MCF 10A (cell line): ENCODE data around the gene POLR1E. TPM values are rescaled to one million over a fixed set of nuclear protein-coding genes. Genes with fewer than 3 reads are reported as not detected.

ENCODE experiments used
- BruUV-seq: library from RNA; stranded (reverse); fragments of 400-500 nt; replicated peaks from 2 replicates; lab custom pipeline; 2021; lab: Mats Ljungman, UMichigan
- CTCF ChIA-PET: fragments of 300-600 bp; sonication (Branson Sonifier 250); formaldehyde crosslinking; extraction: SDS; loops from one replicate; lab custom pipeline; 2021; ENCODE audit warnings: antibody characterized with exemption, inconsistent platforms; lab: Yijun Ruan, JAX
- POLR2A ChIA-PET: fragments of 300-600, 350-650 bp; sonication (Branson Sonifier 250); formaldehyde crosslinking; extraction: SDS; loops from one replicate; lab custom pipeline; 2020; ENCODE audit warnings: antibody characterized with exemption, inconsistent platforms; lab: Yijun Ruan, JAX
- DNase-seq: peaks from one replicate; pipeline ENCODE4 v3.0.0-alpha.2; 2018; ENCODE audit not compliant: unreplicated experiment
- H3K27ac Mint-ChIP-seq: one replicate; pipeline ENCODE4 v1.8.0; 2022; ENCODE audit warnings: mild to moderate bottlenecking, low read depth, mixed read lengths; ENCODE audit not compliant: unreplicated experiment
- H3K27me3 Mint-ChIP-seq: one replicate; pipeline ENCODE4 v1.8.0; 2022; ENCODE audit warnings: mixed read lengths; ENCODE audit not compliant: insufficient read depth, unreplicated experiment
- H3K36me3 Mint-ChIP-seq: one replicate; pipeline ENCODE4 v1.8.0; 2022; ENCODE audit warnings: mild to moderate bottlenecking, moderate library complexity, mixed read lengths; ENCODE audit not compliant: insufficient read depth, unreplicated experiment
- H3K4me1 Mint-ChIP-seq: one replicate; pipeline ENCODE4 v1.8.0; 2022; ENCODE audit warnings: mixed read lengths; ENCODE audit not compliant: insufficient read depth, unreplicated experiment
- H3K4me3 Mint-ChIP-seq: one replicate; pipeline ENCODE4 v1.8.0; 2022; ENCODE audit warnings: mild to moderate bottlenecking, moderate library complexity, mixed read lengths; ENCODE audit not compliant: unreplicated experiment
- H3K9me3 Mint-ChIP-seq: one replicate; pipeline ENCODE4 v1.8.0; 2022; ENCODE audit warnings: mixed read lengths; ENCODE audit not compliant: unreplicated experiment
- CTCF ChIP-seq: fragments of 200-600 bp; IDR thresholded peaks from one replicate; pipeline ENCODE4 v1.8.0; 2022; ENCODE audit warnings: antibody characterized with exemption, mild to moderate bottlenecking; ENCODE audit not compliant: unreplicated experiment
- intact Hi-C: fragments of 100-400 bp; cut with micrococcal nuclease; formaldehyde crosslinking; loops from 2 replicates; pipeline ENCODE4 v1.14.1; 2022
- total RNA-seq: library from RNA; stranded (reverse); gene quantifications from 2 replicates; pipeline ENCODE4 v1.2.3, GENCODE V29; 2022

POLR1E gene
- total RNA-seq, 1 experiment from 2014 or later: 50.3 TPM

DNA sequence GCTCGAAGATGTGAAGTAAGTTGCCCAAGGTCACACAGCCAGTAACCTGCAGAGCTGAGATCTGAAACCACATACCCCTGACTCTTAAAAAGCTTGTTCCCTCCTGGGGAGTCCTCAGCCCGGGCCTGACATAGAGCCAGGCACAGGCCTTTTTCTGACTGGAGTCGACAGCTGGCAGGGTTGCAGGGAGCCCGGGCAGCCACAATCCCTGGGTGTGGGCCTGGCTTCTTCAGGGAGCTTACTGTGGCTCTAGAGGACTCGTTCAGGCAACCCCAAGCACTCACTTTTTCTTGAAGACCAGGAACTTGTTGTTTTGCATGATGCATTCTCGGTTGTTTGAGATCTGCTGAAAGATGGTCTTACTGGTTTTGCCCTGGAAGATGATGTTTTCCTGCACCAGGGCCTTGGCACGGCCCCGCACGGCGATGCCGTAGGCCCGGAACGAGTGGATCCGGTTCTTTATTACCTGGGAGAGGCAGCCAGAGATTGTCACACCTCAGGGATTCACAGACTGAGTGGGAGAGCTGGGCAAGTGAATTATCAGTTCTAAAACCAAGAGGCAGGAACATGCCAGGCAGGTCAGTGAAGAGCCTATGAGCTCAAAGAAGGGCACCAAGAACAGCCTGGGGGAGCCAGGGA is 30.0 kb downstream of the POLR1E start:
- Mint-ChIP-seq H3K27me3 (no peaks in the 10 kb centered on the region), H3K27ac (no peak overlapping the region), H3K36me3 (no peaks in the 10 kb centered on the region), H3K4me1 (no peaks in the 10 kb centered on the region), H3K9me3 (no peaks in the 10 kb centered on the region), H3K4me3 (no peak overlapping the region)
- BruUV-seq: no TSS peak
- ChIA-PET CTCF (no interaction called here), POLR2A (interaction anchor here (1.8 kb wide), 1 partner anchor 29 kb away, joined by 4 read pairs; no protein-coding TSS in a partner anchor)
- intact Hi-C loops: no loop called here
- DNase-seq: no peak
- no peak for TF ChIP-seq CTCF

- H3K4me3 Mint-ChIP-seq: no peak overlapping the region
- DNase-seq: no peak
- no TSS peak for BruUV-seq
- H3K27me3 Mint-ChIP-seq: no peaks in the 10 kb centered on the region
- CTCF ChIA-PET: interaction anchor here (0.5 to 1.0 kb wide), 3 partner anchors 9 to 1494 kb away, joined by 3 read pairs; no protein-coding TSS in a partner anchor
- POLR2A ChIA-PET: no interaction called here
- no peak overlapping the region for H3K27ac Mint-ChIP-seq
- intact Hi-C loops: no loop called here
- H3K36me3 Mint-ChIP-seq: peaks cover 7% of the 10 kb centered on the region
- H3K4me1 Mint-ChIP-seq: no peaks in the 10 kb centered on the region
- no peak for TF ChIP-seq CTCF
- H3K9me3 Mint-ChIP-seq: no peaks in the 10 kb centered on the region
Measured at GRCh38 chr9:37517923-37518322, 32.2 kb downstream of the POLR1E start.

DNA sequence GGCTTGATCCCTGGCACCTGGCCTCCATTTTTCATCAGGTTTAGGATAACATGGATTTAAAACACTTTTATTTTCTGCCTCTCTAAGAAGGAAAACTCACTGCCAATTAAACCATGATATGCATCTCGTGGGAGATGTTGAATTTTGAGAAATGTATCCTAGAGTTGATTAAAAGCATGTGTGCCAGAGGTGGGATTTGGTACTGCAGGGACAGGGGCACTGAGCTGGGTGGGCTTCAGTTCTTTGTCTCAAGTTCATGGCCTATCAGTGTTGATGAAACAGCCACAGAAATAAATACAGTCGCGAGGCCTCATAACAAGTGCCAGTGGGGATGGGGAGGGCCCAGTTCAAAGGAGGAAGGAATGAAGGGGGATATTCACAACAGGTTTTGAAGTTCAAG is 34.9 kb downstream of the POLR1E start:
- Mint-ChIP-seq H3K4me3 (no peak overlapping the region), H3K36me3 (peaks cover 11% of the 10 kb centered on the region), H3K27me3 (no peaks in the 10 kb centered on the region), H3K9me3 (no peaks in the 10 kb centered on the region), H3K4me1 (no peaks in the 10 kb centered on the region), H3K27ac (no peak overlapping the region)
- DNase-seq: no peak
- BruUV-seq: no TSS peak
- POLR2A ChIA-PET: no interaction called here
- CTCF ChIA-PET: interaction anchor here (0.6 kb wide), 1 partner anchor 241 kb away, joined by 3 read pairs; no protein-coding TSS in a partner anchor
- intact Hi-C loops: no loop called here
- TF ChIP-seq CTCF: no peak

DNA sequence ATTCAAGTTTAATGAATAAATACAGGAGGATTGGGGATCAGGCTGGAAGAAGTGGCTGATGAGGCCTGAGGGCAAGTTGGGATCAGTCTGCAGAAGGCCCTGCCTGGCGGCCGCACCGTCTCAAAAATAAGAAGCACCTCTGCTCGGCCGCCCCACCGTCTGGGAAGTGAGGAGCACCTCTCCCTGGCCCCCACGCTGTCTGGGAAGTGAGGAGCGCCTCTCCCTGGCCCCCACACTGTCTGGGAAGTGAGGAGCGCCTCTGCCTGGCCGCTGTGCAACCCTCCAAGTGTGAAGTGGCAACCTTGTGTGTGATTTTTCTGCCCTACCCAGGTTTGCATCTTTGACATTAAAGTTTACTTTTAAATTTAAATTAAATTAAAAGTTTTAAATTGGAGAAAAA is 35.4 kb downstream of the POLR1E start:
- TF ChIP-seq CTCF: no peak
- DNase-seq: no peak
- CTCF ChIA-PET: no interaction called here
- POLR2A ChIA-PET: no interaction called here
- intact Hi-C loops: no loop called here
- no peaks in the 10 kb centered on the region for H3K9me3 Mint-ChIP-seq
- no TSS peak for BruUV-seq
- H3K4me3 Mint-ChIP-seq: no peak overlapping the region
- H3K27me3 Mint-ChIP-seq: no peaks in the 10 kb centered on the region
- no peak overlapping the region for H3K27ac Mint-ChIP-seq
- peaks cover 11% of the 10 kb centered on the region for H3K36me3 Mint-ChIP-seq
- no peaks in the 10 kb centered on the region for H3K4me1 Mint-ChIP-seq
